Neural progenitor cell (in vitro differentiated cells): Measurements from ENCODE around the gene IER5.

Experiments used
- CTCF ChIP-seq: fragments of 200-600 bp; sonication (generic); IDR thresholded peaks from 2 replicates; pipeline ENCODE4 v1.5.1; 2017; ENCODE audit warnings: antibody characterized with exemption, mild to moderate bottlenecking
- EZH2 ChIP-seq: fragments of 200-600 bp; sonication (generic); IDR thresholded peaks from 2 replicates; pipeline ENCODE4 v1.6.1; 2017; ENCODE audit warnings: antibody characterized with exemption, mild to moderate bottlenecking, moderate library complexity

- TF ChIP-seq CTCF (no peak), EZH2 (no peak)
Measured at GRCh38 chr1:181122222-181122621, 33.7 kb downstream of the IER5 start.
